Smooth muscle cell (in vitro differentiated cells): ENCODE results near the gene WDR37. TPM values are rescaled to one million over a fixed set of nuclear protein-coding genes. Genes with fewer than 3 reads are reported as not detected.

ENCODE experiments used
- DNase-seq: peaks from one replicate; lab custom pipeline; 2025; ENCODE audit not compliant: unreplicated experiment; lab: John Stamatoyannopoulos, UW
- H2AFZ ChIP-seq: fragments of 200-600 bp; sonication (generic); 2 replicates; pipeline ENCODE4 v1.6.0; 2016; ENCODE audit warnings: antibody characterized with exemption, low read depth, mild to moderate bottlenecking
- H3F3A ChIP-seq: fragments of 200-600 bp; sonication (generic); 2 replicates; pipeline ENCODE4 v1.6.0; 2017; ENCODE audit warnings: antibody characterized with exemption, low read depth
- H3K27ac ChIP-seq: fragments of 200-600 bp; sonication (generic); 2 replicates; pipeline ENCODE4 v1.5.1; 2016; ENCODE audit warnings: low read depth, mild to moderate bottlenecking
- H3K27me3 ChIP-seq: fragments of 200-600 bp; sonication (generic); 2 replicates; pipeline ENCODE4 v1.6.1; 2016; ENCODE audit warnings: low read depth, mild to moderate bottlenecking
- H3K36me3 ChIP-seq: fragments of 200-600 bp; sonication (generic); 2 replicates; pipeline ENCODE4 v1.5.1; 2016; ENCODE audit warnings: low read depth
- H3K4me1 ChIP-seq: fragments of 200-600 bp; sonication (generic); 2 replicates; pipeline ENCODE4 v1.5.1; 2016; ENCODE audit warnings: low read depth
- H3K4me2 ChIP-seq: fragments of 200-600 bp; sonication (generic); 2 replicates; pipeline ENCODE4 v1.6.0; 2016; ENCODE audit warnings: mild to moderate bottlenecking
- H3K4me3 ChIP-seq: fragments of 200-600 bp; sonication (generic); 2 replicates; pipeline ENCODE4 v1.5.1; 2016; ENCODE audit warnings: mild to moderate bottlenecking
- H3K79me2 ChIP-seq: fragments of 200-600 bp; sonication (generic); 2 replicates; pipeline ENCODE4 v1.6.0; 2016; ENCODE audit warnings: low read depth, mild to moderate bottlenecking
- H3K9ac ChIP-seq: fragments of 200-600 bp; sonication (generic); 2 replicates; pipeline ENCODE4 v1.6.0; 2016; ENCODE audit warnings: low read depth
- H3K9me3 ChIP-seq: fragments of 200-600 bp; sonication (generic); replicated peaks from 2 replicates; pipeline ENCODE4 v1.5.1; 2016; ENCODE audit warnings: low read depth
- H4K20me1 ChIP-seq: fragments of 200-600 bp; sonication (generic); 2 replicates; pipeline ENCODE4 v1.6.0; 2016; ENCODE audit warnings: low read depth
- CTCF ChIP-seq: fragments of 200-600 bp; sonication (generic); IDR thresholded peaks from 2 replicates; pipeline ENCODE4 v1.5.1; 2017; ENCODE audit warnings: borderline replicate concordance, mild to moderate bottlenecking, antibody characterized with exemption; ENCODE audit not compliant: insufficient read depth, poor library complexity, severe bottlenecking
- WGBS: methylation state at CpG from one replicate; pipeline ENCODE4 v1.1.7; 2016; ENCODE audit warnings: low lambda C conversion rate; 5-methylcytosine and 5-hydroxymethylcytosine counted together
- polyA plus RNA-seq: library from polyadenylated mRNA; unstranded; fragments of >200 nt; fragmentation: Nextera tagmentation; extraction: Ambion mirVana; gene quantifications from 2 replicates; pipeline ENCODE4 v1.2.1, GENCODE V29; 2016
- total RNA-seq: library from RNA; depleted of rRNA; stranded (reverse); fragments of >200 nt; gene quantifications from 2 replicates; pipeline ENCODE4 v1.2.3, GENCODE V29; 2014

Gene WDR37
- total and polyA plus RNA-seq, 2 experiments from 2014 or later: 10.5 to 10.7 TPM

DNA sequence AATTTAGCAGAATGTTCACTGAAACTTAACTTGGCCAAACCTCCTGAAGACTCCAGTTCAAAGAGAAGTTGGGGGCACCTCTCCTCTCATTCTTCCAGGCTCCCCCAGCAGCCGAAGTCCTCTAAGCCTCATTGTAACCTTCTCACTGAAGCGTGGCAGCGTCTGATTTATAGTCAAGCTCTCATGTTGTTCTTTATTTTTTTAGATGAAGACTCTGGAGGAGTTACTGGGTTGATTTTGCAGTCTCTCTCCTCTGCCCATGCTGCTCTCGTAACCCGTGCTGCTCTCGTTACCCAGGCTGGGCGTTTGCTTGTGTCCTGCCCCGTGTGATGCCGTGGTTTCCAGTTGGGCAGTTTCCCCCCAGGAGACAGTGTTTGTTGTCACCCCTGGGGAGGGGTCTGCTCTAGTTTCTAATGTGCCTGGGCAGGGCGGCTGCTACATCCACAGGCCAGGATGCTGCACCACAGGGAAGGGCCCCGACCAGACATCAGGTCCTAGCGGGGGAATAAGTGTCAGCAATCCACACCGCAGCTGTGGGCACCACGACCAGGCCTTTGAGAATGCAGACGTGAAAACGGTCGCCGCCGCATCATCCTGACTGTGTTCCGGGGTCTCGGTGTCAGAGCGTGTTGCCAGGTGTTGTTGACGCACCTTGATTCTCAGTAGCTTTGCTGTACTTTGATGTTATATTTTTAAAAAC is 65.2 kb downstream of the WDR37 start:
- H3K36me3 ChIP-seq: peaks cover 6% of the 10 kb centered on the region
- no peaks in the 10 kb centered on the region for H3K9me3 ChIP-seq
- no peaks in the 10 kb centered on the region for H3F3A ChIP-seq
- no peak overlapping the region for H3K9ac ChIP-seq
- DNase-seq: no peak
- no peak overlapping the region for H2AFZ ChIP-seq
- H3K4me3 ChIP-seq: no peak overlapping the region
- no peaks in the 10 kb centered on the region for H3K27me3 ChIP-seq
- H3K27ac ChIP-seq: no peak overlapping the region
- H3K79me2 ChIP-seq: no peaks in the 10 kb centered on the region
- H3K4me1 ChIP-seq: no peaks in the 10 kb centered on the region
- no peak overlapping the region for H3K4me2 ChIP-seq
- TF ChIP-seq CTCF: no peak
- WGBS: 96% methylated on average over 23 of the region's 23 CpGs
- peaks cover 61% of the 10 kb centered on the region for H4K20me1 ChIP-seq

- Histone ChIP-seq H3K9me3 (no peaks in the 10 kb centered on the region), H3F3A (no peaks in the 10 kb centered on the region), H3K27me3 (no peaks in the 10 kb centered on the region), H3K27ac (no peak overlapping the region), H3K4me3 (no peak overlapping the region), H4K20me1 (peaks cover 60% of the 10 kb centered on the region), H3K9ac (no peak overlapping the region), H3K36me3 (peaks cover 3% of the 10 kb centered on the region), H3K79me2 (no peaks in the 10 kb centered on the region), H3K4me1 (no peaks in the 10 kb centered on the region), H2AFZ (no peak overlapping the region), H3K4me2 (no peak overlapping the region)
- 89% methylated on average over 6 of the region's 6 CpGs for WGBS
- no peak for DNase-seq
- TF ChIP-seq CTCF: no peak
These were observed 66.2 kb downstream of the WDR37 start for GRCh38 chr10:1122349-1122748.

DNA sequence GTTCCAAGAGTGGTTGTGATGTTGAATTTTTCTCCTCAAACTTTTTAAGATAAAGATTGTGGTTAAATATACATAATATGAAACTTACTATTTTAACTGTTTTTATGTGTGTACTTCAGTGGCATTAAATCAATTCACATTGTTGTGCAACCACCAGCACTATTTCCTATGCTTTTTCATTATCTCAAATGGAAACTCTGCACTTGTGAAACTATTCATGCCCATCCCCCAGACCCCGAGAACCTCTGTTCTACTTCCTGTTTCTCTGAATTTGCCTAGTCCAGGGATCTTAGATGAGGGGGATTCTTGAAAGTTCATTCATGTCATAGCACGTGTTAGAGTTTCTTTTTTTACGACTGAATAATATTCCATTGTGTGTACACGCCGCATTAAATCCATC is 67.0 kb downstream of the WDR37 start:
- DNase-seq: no peak
- 91% methylated on average over 5 of the region's 5 CpGs for WGBS
- Histone ChIP-seq H3K4me3 (no peak overlapping the region), H3K9me3 (no peaks in the 10 kb centered on the region), H3K4me2 (no peak overlapping the region), H2AFZ (no peak overlapping the region), H3K36me3 (peaks cover 3% of the 10 kb centered on the region), H3K27ac (no peak overlapping the region), H3K4me1 (no peaks in the 10 kb centered on the region), H3K79me2 (no peaks in the 10 kb centered on the region), H3K9ac (no peak overlapping the region), H3K27me3 (no peaks in the 10 kb centered on the region), H4K20me1 (peaks cover 68% of the 10 kb centered on the region), H3F3A (no peaks in the 10 kb centered on the region)
- TF ChIP-seq CTCF: no peak

- no peaks in the 10 kb centered on the region for H3K79me2 ChIP-seq
- no peaks in the 10 kb centered on the region for H3F3A ChIP-seq
- WGBS: 97% methylated on average over 12 of the region's 12 CpGs
- H3K9me3 ChIP-seq: no peaks in the 10 kb centered on the region
- H3K4me2 ChIP-seq: no peak overlapping the region
- no peaks in the 10 kb centered on the region for H3K4me1 ChIP-seq
- TF ChIP-seq CTCF: no peak
- peaks cover 3% of the 10 kb centered on the region for H3K36me3 ChIP-seq
- no peaks in the 10 kb centered on the region for H3K27me3 ChIP-seq
- DNase-seq: no peak
- no peak overlapping the region for H3K27ac ChIP-seq
- no peak overlapping the region for H3K9ac ChIP-seq
- H4K20me1 ChIP-seq: peaks cover 66% of the 10 kb centered on the region
- H3K4me3 ChIP-seq: no peak overlapping the region
- no peak overlapping the region for H2AFZ ChIP-seq
These were observed 67.8 kb downstream of the WDR37 start for GRCh38 chr10:1123972-1124371.
